ENCODE results near the gene HS6ST3. TPM values are rescaled to one million over a fixed set of nuclear protein-coding genes. Genes with fewer than 3 reads are reported as not detected.

Gene HS6ST3
- total and polyA plus RNA-seq, 2 of the 13 experiments (the other 11 are each of a cell fraction or from before 2014, with no cell fraction given) = not detected

GRCh38 chr13:96044238-96044637 lies 45.7 kb upstream of the HS6ST3 start:
- Histone ChIP-seq H3K4me1 (ENCODE audit: insufficient read depth, low read length) (0 out of 2 replicates have a peak, but pooled peaks cover 8% of the 10 kb centered on the region), H3K9me3 (ENCODE audit: low read length) (peaks cover 10% of the 10 kb centered on the region; the same call in 1 of the 2 replicates), H3K9ac (ENCODE audit: insufficient read depth, low read depth, low read length) (no peak overlapping the region), H3K79me2 (ENCODE audit: insufficient read depth, low read length) (peaks cover 39% of the 10 kb centered on the region), H3K27me3 (ENCODE audit: control insufficient read depth in 1 of 2, insufficient read depth in 2 of 2, low read length in 2 of 2) (no peaks in the 10 kb centered on the region), H4K20me1 (ENCODE audit: insufficient read depth, low read length) (no peaks in the 10 kb centered on the region), H3K27ac (ENCODE audit: extremely low read length, insufficient read depth, low read length) (no peak overlapping the region), H3K4me2 (ENCODE audit: low read depth, low read length) (no peak overlapping the region), H3K36me3 (replicated peaks in 1 of 2; ENCODE audit: control insufficient read depth in 1 of 2, insufficient read depth in 2 of 2, low read length in 2 of 2) (peaks cover 0 to 5% of the 10 kb centered on the region in 2 experiments; a peak in 1 of 5 replicates), H2AFZ (ENCODE audit: low read length) (no peak overlapping the region), H3K4me3 (replicated peaks in 1 of 3; ENCODE audit: insufficient read depth in 1 of 3, low read depth in 2 of 3, low read length in 3 of 3) (no peak overlapping the region)
- WGBS (ENCODE audit: low lambda C conversion rate) = 96% methylated on average over 1 of the region's 1 CpG
- CTCF ChIA-PET (ENCODE audit: low intra/inter-chr PET ratio, low total read pairs) = no interaction called here
- in situ Hi-C loops (cut with HindIII; ENCODE audit: extremely low pct_ligation_motif_present, low pct_unique_long_range_greater_than_20kb) = no loop called here
- BruUV-seq (replicated peaks) = no TSS peak
- DNase-seq (ENCODE audit: low spot score) (no peak), ATAC-seq (no peak), FAIRE-seq (no peak)
- intact Hi-C loops (cut with micrococcal nuclease; ENCODE audit: unreplicated experiment) = no loop called here
- TF ChIP-seq RELA (CRISPR knock-in tag; IDR thresholded peaks at IDR 0.05) (no peak), GATAD1 (CRISPR knock-in tag; IDR thresholded peaks at IDR 0.05) (no peak), CTCF (CRISPR knock-in tag; IDR thresholded peaks at IDR 0.05) (no peak), HINFP (CRISPR knock-in tag; IDR thresholded peaks at IDR 0.05; ENCODE audit: low read depth) (no peak), ZNF567 (CRISPR knock-in tag; IDR thresholded peaks at IDR 0.05; ENCODE audit: borderline replicate concordance) (no peak), ZXDC (CRISPR knock-in tag; IDR thresholded peaks at IDR 0.05) (no peak), USF2 (IDR thresholded peaks at IDR 0.05; ENCODE audit: low read depth, low read length) (no peak), USF2 (CRISPR knock-in tag; IDR thresholded peaks at IDR 0.05; ENCODE audit: borderline replicate concordance) (no peak), RCOR2 (CRISPR knock-in tag; IDR thresholded peaks at IDR 0.05) (no peak), ZNF367 (CRISPR knock-in tag; IDR thresholded peaks at IDR 0.05; ENCODE audit: borderline replicate concordance) (no peak), CEBPB (IDR thresholded peaks at IDR 0.05; ENCODE audit: borderline replicate concordance, low read depth, low read length) (no peak), MNT (IDR thresholded peaks at IDR 0.05) (no peak)
- POLR2A ChIA-PET = no interaction called here
